Right lobe of liver (tissue), 6 donors: ENCODE results near the gene MAVS. TPM values are rescaled to one million over a fixed set of nuclear protein-coding genes. Genes with fewer than 3 reads are reported as not detected.

Experiments used
- ATAC-seq, 4 donors: fragments of 200-7000 bp; cut with Tn5 transposase; one replicate each; pipeline ENCODE4 v1.9.1; 2020; ENCODE audit warnings: mild to moderate bottlenecking in 4 of 4, moderate library complexity in 4 of 4
- DNase-seq, 3 donors: peaks; one replicate each; pipeline ENCODE4 v3.0.0-alpha.2; 2020
- H3K27ac ChIP-seq, 3 donors: fragments of 200-600 bp; one replicate each; pipeline ENCODE4 v1.8.0; 2022
- H3K27me3 ChIP-seq, 2 donors: fragments of 200-600 bp; one replicate each; pipeline ENCODE4 v1.8.0; 2022
- H3K36me3 ChIP-seq, 4 donors: fragments of 200-600 bp; sonication (generic) in 1 of 4; one replicate each; pipeline versions ENCODE4 v1.5.1 to v1.8.0; 2017 to 2022; ENCODE audit warnings: control low read depth in 1 of 4
- H3K4me1 ChIP-seq, 4 donors: fragments of 200-600 bp; sonication (generic) in 1 of 4; one replicate each; pipeline versions ENCODE4 v1.5.1 to v1.8.0; 2017 to 2022; ENCODE audit warnings: control low read depth in 1 of 4
- H3K4me3 ChIP-seq, 3 donors: fragments of 200-600 bp; one replicate each; pipeline ENCODE4 v1.8.0; 2022
- H3K9me3 ChIP-seq, 4 donors: fragments of 200-600 bp; sonication (generic) in 1 of 4; one replicate each; pipeline versions ENCODE4 v1.5.1 to v1.8.0; 2017 to 2022; ENCODE audit warnings: control low read depth in 1 of 4
- POLR2A ChIP-seq: fragments of 450-650 bp; IDR thresholded peaks from one replicate; pipeline ENCODE4 v1.6.1; 2017; ENCODE audit warnings: antibody characterized with exemption, mild to moderate bottlenecking
- WGBS: methylation state at CpG from one replicate; pipeline ENCODE4 v1.1.6; 2018; ENCODE audit warnings: low coverage, low lambda C conversion rate; ENCODE audit not compliant: insufficient coverage; ENCODE audit errors: missing lambda C conversion rate; 5-methylcytosine and 5-hydroxymethylcytosine counted together
- intact Hi-C, 2 donors: fragments of 100-400 bp; cut with DNase I; formaldehyde crosslinking; loops; one replicate each; pipeline versions ENCODE4 v1.11.2 to v1.14.1; 2022
- microRNA counts: library from miRNA; unstranded; fragments of <30 nt; microRNA quantifications from one replicate; lab custom pipeline; 2016
- microRNA-seq, 2 donors: library from miRNA; unstranded; fragments of <30 nt; microRNA quantifications; one replicate each; pipeline ENCODE4, GENCODE V29; 2019 to 2020
- small RNA-seq, 2 experiments: library from RNA; depleted of rRNA; stranded (forward); fragments of <200 nt; gene quantifications; one replicate each; pipeline ENCODE3, GENCODE V24; 2016
- total RNA-seq, 6 experiments: library from RNA; depleted of rRNA in 2 of 6; stranded (reverse); fragments of >200 nt in 2 of 6; fragmentation: NEBNext Ultra II Directional in 3 of 6; extraction: Animal tissue kit (Norgen Biotek cat#: 25700) in 3 of 6; gene quantifications; one replicate each; pipeline versions ENCODE4 v1.1.0 to v1.2.4, GENCODE V29; 2016 to 2023
- TF ChIP-seq, protein P1 (sequence below), 4 donors: fragments of 200-600 bp in 3 of 4; fragments of 450-650 bp in 1 of 4; IDR thresholded peaks; one replicate each; pipeline versions ENCODE4 v1.5.1 to v1.8.0; 2016 to 2022; ENCODE audit warnings: antibody characterized with exemption in 4 of 4, mild to moderate bottlenecking in 2 of 4
- donor health status: DM: no; HTN: yes; CAD: no.
- donor health status: DM: no; HTN: no; CAD: no.
- donor health status: DM: no; HTN: no; CAD: no.
- donor health status: DM: no; HTN: yes; CAD: no.
- donor health status: DM: no; HTN: yes; CAD: no.

MAVS gene
- total RNA-seq, 6 experiments from 2014 or later = 10.1 to 20.4 (median 17.0) TPM

DNA sequence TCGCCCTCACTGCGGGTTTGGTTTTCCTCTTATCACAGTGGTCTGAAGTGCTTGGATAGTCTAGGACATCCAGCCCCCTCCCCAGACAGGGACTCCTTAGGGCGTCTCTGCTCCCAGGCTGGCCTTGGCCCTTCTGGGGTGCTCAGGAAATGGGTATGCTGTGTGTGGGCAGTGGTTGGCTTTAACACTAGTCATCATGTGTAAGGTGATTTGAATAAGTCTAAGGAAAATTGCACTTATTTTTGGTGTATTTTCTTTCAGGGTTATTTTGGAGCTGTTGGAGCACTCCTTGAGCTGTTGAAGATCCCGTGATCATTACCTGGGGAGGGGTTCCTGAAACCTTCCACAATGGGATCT lies 76.3 kb downstream of the MAVS start:
- Histone ChIP-seq H3K27ac (no peak overlapping the region), H3K9me3 (no peaks in the 10 kb centered on the region), H3K27me3 (no peaks in the 10 kb centered on the region), H3K4me1 (no peaks in the 10 kb centered on the region), H3K4me3 (no peak overlapping the region), H3K36me3 (peaks cover 0 to 36% (median 9%) of the 10 kb centered on the region in 4 donors)
- TF ChIP-seq, protein P1, sequence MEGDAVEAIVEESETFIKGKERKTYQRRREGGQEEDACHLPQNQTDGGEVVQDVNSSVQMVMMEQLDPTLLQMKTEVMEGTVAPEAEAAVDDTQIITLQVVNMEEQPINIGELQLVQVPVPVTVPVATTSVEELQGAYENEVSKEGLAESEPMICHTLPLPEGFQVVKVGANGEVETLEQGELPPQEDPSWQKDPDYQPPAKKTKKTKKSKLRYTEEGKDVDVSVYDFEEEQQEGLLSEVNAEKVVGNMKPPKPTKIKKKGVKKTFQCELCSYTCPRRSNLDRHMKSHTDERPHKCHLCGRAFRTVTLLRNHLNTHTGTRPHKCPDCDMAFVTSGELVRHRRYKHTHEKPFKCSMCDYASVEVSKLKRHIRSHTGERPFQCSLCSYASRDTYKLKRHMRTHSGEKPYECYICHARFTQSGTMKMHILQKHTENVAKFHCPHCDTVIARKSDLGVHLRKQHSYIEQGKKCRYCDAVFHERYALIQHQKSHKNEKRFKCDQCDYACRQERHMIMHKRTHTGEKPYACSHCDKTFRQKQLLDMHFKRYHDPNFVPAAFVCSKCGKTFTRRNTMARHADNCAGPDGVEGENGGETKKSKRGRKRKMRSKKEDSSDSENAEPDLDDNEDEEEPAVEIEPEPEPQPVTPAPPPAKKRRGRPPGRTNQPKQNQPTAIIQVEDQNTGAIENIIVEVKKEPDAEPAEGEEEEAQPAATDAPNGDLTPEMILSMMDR (IDR thresholded peaks at IDR 0.05) = no peak
- TF ChIP-seq POLR2A = no peak
- ATAC-seq = no peak
- no peak for DNase-seq
- 100% methylated on average over 3 of the region's 4 CpGs for WGBS
- intact Hi-C loops = loop anchor here in 1 of 2 donors (10.0 kb wide), 1 partner anchor 52 kb away; no protein-coding TSS in a partner anchor

DNA sequence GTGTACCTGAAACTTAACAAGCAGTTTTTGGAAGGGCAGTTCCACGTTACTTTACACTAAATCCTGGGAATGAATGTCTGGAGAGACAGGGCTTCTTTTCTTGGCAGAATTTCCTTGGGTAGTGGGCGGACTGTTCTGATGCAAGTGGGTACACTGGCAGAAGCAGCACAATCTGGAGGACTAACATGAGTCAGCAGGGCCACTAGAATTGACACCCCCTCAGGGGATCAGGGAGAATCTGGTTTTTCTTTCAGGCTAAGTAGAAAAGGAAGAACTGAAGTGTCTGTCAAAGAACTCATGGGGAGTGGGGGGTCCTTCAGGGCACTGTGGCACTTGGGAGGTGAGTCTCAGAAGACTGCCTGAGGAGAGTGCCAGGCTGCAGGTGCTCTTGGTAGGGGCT lies 77.2 kb downstream of the MAVS start:
- Histone ChIP-seq H3K4me1 (no peaks in the 10 kb centered on the region), H3K4me3 (no peak overlapping the region), H3K27ac (no peak overlapping the region), H3K36me3 (peaks cover 0 to 30% (median 9%) of the 10 kb centered on the region in 4 donors), H3K9me3 (no peaks in the 10 kb centered on the region), H3K27me3 (no peaks in the 10 kb centered on the region)
- TF ChIP-seq POLR2A = no peak
- TF ChIP-seq, protein P1 (IDR thresholded peaks at IDR 0.05) = no peak
- WGBS = 80% methylated on average over 1 of the region's 2 CpGs
- DNase-seq (no peak), ATAC-seq (no peak)
- intact Hi-C loops = loop anchor here in 1 of 2 donors (10.0 kb wide), 1 partner anchor 51 kb away; no protein-coding TSS in a partner anchor

DNA sequence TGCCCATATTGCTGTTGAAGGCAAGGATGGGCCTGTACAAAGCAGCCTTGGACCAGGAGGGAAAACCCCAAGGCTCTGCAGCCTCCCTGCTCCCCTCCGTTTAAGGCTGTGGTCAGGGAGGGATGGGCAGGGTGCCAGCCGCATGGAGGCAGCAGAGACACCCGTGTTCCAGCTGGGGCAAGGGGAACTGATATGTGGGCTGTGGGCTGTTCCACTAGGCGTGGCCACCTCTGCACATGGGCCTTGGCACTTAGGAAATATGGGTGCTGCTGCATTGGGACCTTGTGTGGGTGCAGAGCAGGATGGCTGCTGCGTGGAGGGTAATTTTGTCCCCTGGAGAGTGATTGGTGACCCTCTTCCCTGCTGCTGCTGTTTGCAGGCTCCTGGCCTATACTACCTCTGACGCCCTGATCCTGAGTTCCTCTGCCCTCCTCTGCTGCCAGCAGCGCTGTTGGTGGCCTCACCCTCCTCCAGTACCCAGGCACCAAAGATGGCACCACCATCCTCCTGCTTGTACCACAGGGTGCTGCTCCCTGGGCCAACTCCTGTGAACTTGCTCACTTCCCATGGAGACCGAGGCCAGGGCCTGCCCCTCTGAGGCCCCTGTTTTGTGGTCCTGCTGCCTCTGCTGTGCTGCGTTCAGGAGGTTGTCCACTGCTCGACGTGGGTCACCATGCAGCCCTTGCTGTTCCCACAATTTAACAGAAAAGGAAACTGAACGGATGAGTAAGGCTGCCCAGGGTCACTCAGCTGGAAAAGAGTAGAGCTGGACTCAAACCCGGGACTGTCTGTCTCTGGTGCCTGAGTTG lies 77.9 kb downstream of the MAVS start:
- peaks cover 0 to 23% (median 9%) of the 10 kb centered on the region in 4 donors for H3K36me3 ChIP-seq
- TF ChIP-seq, protein P1 (IDR thresholded peaks at IDR 0.05) = no peak
- H3K9me3 ChIP-seq = no peaks in the 10 kb centered on the region

DNA sequence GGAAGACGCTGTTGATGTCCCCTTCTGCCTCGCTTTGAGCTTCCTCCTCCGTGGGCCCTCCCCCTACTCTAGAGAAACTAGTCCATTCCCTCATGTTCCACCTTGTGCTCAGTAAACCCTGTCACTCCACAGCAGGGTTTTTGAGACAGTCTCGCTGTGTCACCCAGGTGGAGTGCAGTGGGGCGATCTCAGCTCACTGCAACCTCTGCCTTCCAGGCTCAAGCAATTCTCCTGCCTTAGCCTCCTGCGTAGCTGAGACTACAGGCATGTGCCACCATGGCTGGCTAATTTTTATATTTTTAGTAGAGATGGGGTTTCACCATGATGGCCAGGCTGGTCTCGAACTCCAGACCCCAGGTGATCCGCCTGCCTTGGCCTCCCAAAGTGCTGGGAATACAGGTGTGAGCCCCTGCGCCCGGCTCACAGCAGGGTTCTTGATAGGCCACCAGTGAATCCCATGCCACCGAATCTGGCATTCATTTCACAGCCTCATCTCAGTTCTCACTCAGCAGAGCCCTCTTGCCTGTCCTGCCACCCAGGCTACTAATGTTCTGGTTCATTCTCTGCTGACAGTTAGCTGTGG lies 78.6 kb downstream of the MAVS start:
- Histone ChIP-seq H3K36me3 (peaks cover 0 to 23% (median 7%) of the 10 kb centered on the region in 4 donors), H3K4me1 (no peaks in the 10 kb centered on the region), H3K27ac (no peak overlapping the region), H3K4me3 (no peak overlapping the region), H3K9me3 (no peaks in the 10 kb centered on the region), H3K27me3 (no peaks in the 10 kb centered on the region)
- intact Hi-C loops = loop anchor here in 1 of 2 donors (10.0 kb wide), 1 partner anchor 50 kb away; no protein-coding TSS in a partner anchor
- TF ChIP-seq, protein P1 (IDR thresholded peaks at IDR 0.05) = no peak
- TF ChIP-seq POLR2A = no peak
- DNase-seq = no peak
- WGBS = 87% methylated on average over 5 of the region's 11 CpGs
- ATAC-seq = no peak

More for the DNA sequence above, 77.9 kb downstream of the MAVS start:
- H3K27me3 ChIP-seq = no peaks in the 10 kb centered on the region
- WGBS = 79% methylated on average over 8 of the region's 13 CpGs
- no peak overlapping the region for H3K27ac ChIP-seq
- intact Hi-C loops = loop anchor here in 1 of 2 donors (10.0 kb wide), 1 partner anchor 50 kb away; no protein-coding TSS in a partner anchor
- peak in 2 of 3 donors; percentile 45 to 61 for DNase-seq
- H3K4me1 ChIP-seq = no peaks in the 10 kb centered on the region
- H3K4me3 ChIP-seq = no peak overlapping the region
- ATAC-seq = peak; percentile 10 to 28 (median 22)

MicroRNA genes within 50 kb of the gene (microRNA counts, 767-probe panel; counts per million panel counts)
- 237 counts per million for microRNA hsa-miR-103a-3p (lab: Ali Mortazavi, UCI)

Small RNA genes lying within 50 kb of the gene (microRNA-seq; reads per million reads assigned to microRNA genes)
- 0 reads per million in 2 donors for gene MIR103A2
- 0 reads per million in 2 donors for gene MIR103B2

Small RNA genes lying within 50 kb of the gene (small RNA-seq; reads per million reads assigned to genes)
- 0.97 to 2.1 reads per million in 2 experiments for gene MIR103A2

Other genes starting within 250 kb of the MAVS start
- gene GFRA4, start 183.4 kb upstream of the MAVS start, total RNA-seq = not detected
- gene ADAM33, start 164.8 kb upstream of the MAVS start, total RNA-seq = under 1 TPM; 0.24 to 0.51 (median 0.45) TPM
- gene SIGLEC1, start 134.2 kb upstream of the MAVS start, total RNA-seq = 10 to 100 TPM in 2 of 6 experiments, 1 to 10 TPM in 4; 2.6 to 13.9 (median 5.7) TPM
- 1 to 10 TPM in 3 of 6 experiments, under 1 TPM in 3; 0.46 to 2.2 (median 0.97) TPM for gene HSPA12B, start 114.1 kb upstream of the MAVS start, total RNA-seq
- 10 to 100 TPM in 3 of 6 experiments, 1 to 10 TPM in 3; 9.6 to 11.7 (median 9.9) TPM for gene ADISSP, start 79.1 kb upstream of the MAVS start, total RNA-seq
- gene SPEF1, start 65.4 kb upstream of the MAVS start, total RNA-seq = not detected
- 10 to 100 TPM; 27.8 to 43.1 (median 31.6) TPM for gene CENPB, start 60.1 kb upstream of the MAVS start, total RNA-seq
- gene CDC25B, start 50.5 kb upstream of the MAVS start, total RNA-seq = 10 to 100 TPM; 10.9 to 28.7 (median 16.5) TPM
- 10 to 100 TPM in 3 of 6 experiments, 1 to 10 TPM in 3; 7.7 to 16.1 (median 9.5) TPM for gene AP5S1, start 26.3 kb upstream of the MAVS start, total RNA-seq
- gene PANK2, start 42.6 kb downstream of the MAVS start, total RNA-seq = 10 to 100 TPM; 13.0 to 17.8 (median 13.8) TPM
- gene RNF24, start 168.7 kb downstream of the MAVS start, total RNA-seq = 1 to 10 TPM; 1.1 to 8.7 (median 2.2) TPM